Ovary (tissue), 9 donors: ENCODE measurements around the gene KCTD10. TPM values are rescaled to one million over a fixed set of nuclear protein-coding genes. Genes with fewer than 3 reads are reported as not detected.

Source experiments
- DNase-seq, 5 donors: peaks; one replicate each; pipeline ENCODE4 v3.0.0-alpha.2; 2019 to 2020
- H3K27ac ChIP-seq, 2 donors: fragments of 200-600 bp; one replicate each; pipeline versions ENCODE4 v1.5.1 to v1.8.0; 2019 to 2022
- H3K27me3 ChIP-seq: fragments of 200-600 bp; one replicate; pipeline ENCODE4 v1.8.0; 2022
- H3K36me3 ChIP-seq: fragments of 200-600 bp; sonication (generic); one replicate; pipeline ENCODE4 v1.5.1; 2019
- H3K4me1 ChIP-seq: one replicate; pipeline ENCODE4 v1.8.1; 2013; ENCODE audit warnings: mild to moderate bottlenecking, moderate library complexity; ENCODE audit not compliant: insufficient read depth
- H3K4me3 ChIP-seq: fragments of 200-600 bp; sonication (generic); one replicate; pipeline ENCODE4 v1.5.1; 2017
- H3K9me3 ChIP-seq, 2 donors: fragments of 200-600 bp in 1 of 2; sonication (generic) in 1 of 2; one replicate each; pipeline versions ENCODE4 v1.5.1 to v1.8.1; 2013 to 2019; ENCODE audit warnings: mild to moderate bottlenecking in 1 of 2, moderate library complexity in 1 of 2
- EP300 ChIP-seq: sonication (generic); formaldehyde crosslinking; IDR thresholded peaks from one replicate; pipeline ENCODE4 v1.6.1; 2017; ENCODE audit warnings: antibody characterized with exemption
- POLR2A ChIP-seq: fragments of 450-650 bp; IDR thresholded peaks from one replicate; pipeline ENCODE4 v1.6.1; 2017; ENCODE audit warnings: antibody characterized with exemption, mild to moderate bottlenecking, moderate library complexity
- WGBS, 3 donors: extraction: QIAGEN DNeasy Blood & Tissue Kit in 1 of 3; methylation state at CpG; one replicate each; pipeline versions ENCODE4 v1.1.5 to v1.1.7; 2013 to 2017; 5-methylcytosine and 5-hydroxymethylcytosine counted together
- intact Hi-C, 4 donors: fragments of 100-400 bp; cut with DNase I; formaldehyde crosslinking; loops; one replicate each; pipeline versions ENCODE4 v1.11.0 to v1.15.1; 2022 to 2023
- polyA plus RNA-seq, 2 donors: library from polyadenylated mRNA; stranded (reverse); fragments of 200-250 nt in 1 of 2; fragments of 350-450 nt in 1 of 2; fragmentation: Illumina TruSeq in 1 of 2; extraction: RNeasy Lipid Tissue Mini Kit (QIAGEN cat#74804) in 1 of 2; gene quantifications; one replicate each; pipeline ENCODE4 v1.2.3, GENCODE V29; 2013 to 2014
- total RNA-seq, 7 donors: library from RNA; depleted of rRNA in 2 of 7; stranded (reverse); fragments of >200 nt in 2 of 7; fragmentation: NEBNext Ultra II Directional in 3 of 7; extraction: Animal tissue kit (Norgen Biotek cat#: 25700) in 3 of 7; gene quantifications; one replicate each; pipeline versions ENCODE4 v1.1.0 to v1.2.4, GENCODE V29; 2016 to 2023
- TF ChIP-seq, protein P1 (sequence below), 3 donors: fragments of 450-650 bp in 2 of 3; fragments of 200-600 bp in 1 of 3; IDR thresholded peaks; one replicate each; pipeline versions ENCODE4 v1.5.1 to v1.8.0; 2016 to 2022; ENCODE audit warnings: antibody characterized with exemption in 3 of 3, mild to moderate bottlenecking in 1 of 3
- donor health status: DM: no; HTN: no; CAD: no; lungs with moderate emphysema.
- donor health status: DM: no; HTN: no; CAD: no.
- donor health status: Bipolar disorder and iron deficiency.
- donor health status: DM: yes; HTN: yes; CAD: no.
- donor health status: DM: no; HTN: no; CAD: no.
- donor health status: DM: yes; HTN: yes; CAD: no.

The KCTD10 gene
- total and polyA plus RNA-seq, 9 donors, result 21.6 to 70.6 (median 38.0) TPM

DNA sequence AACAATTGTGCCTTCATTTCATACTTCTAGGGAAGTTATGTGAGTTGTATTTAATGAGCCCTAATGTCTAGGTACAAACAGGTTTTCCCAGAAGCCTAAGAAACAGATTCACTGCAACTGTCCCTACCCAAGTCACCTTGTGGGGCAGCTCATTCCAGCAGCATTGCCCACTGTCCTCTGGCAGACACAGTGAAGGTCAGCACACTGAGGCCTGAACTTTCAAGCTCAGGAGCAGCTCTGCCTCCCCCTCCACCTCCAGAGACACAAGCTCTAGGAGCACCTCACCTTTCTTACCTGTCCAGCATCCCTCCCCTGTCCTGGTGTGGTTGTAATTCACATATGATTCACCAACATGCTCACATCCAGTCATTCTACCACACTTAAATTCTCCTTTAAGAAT is 16.0 kb upstream of the KCTD10 start:
- intact Hi-C loops, result loop anchor here in 1 of 4 donors (10.0 kb wide), 1 partner anchor 58 kb away; no protein-coding TSS in a partner anchor
- Histone ChIP-seq H3K27ac (no peak overlapping the region), H3K4me1 (no peaks in the 10 kb centered on the region), H3K9me3 (no peaks in the 10 kb centered on the region), H3K27me3 (no peaks in the 10 kb centered on the region), H3K36me3 (no peaks in the 10 kb centered on the region), H3K4me3 (no peak overlapping the region)
- TF ChIP-seq EP300 (no peak), POLR2A (no peak)
- TF ChIP-seq, protein P1, sequence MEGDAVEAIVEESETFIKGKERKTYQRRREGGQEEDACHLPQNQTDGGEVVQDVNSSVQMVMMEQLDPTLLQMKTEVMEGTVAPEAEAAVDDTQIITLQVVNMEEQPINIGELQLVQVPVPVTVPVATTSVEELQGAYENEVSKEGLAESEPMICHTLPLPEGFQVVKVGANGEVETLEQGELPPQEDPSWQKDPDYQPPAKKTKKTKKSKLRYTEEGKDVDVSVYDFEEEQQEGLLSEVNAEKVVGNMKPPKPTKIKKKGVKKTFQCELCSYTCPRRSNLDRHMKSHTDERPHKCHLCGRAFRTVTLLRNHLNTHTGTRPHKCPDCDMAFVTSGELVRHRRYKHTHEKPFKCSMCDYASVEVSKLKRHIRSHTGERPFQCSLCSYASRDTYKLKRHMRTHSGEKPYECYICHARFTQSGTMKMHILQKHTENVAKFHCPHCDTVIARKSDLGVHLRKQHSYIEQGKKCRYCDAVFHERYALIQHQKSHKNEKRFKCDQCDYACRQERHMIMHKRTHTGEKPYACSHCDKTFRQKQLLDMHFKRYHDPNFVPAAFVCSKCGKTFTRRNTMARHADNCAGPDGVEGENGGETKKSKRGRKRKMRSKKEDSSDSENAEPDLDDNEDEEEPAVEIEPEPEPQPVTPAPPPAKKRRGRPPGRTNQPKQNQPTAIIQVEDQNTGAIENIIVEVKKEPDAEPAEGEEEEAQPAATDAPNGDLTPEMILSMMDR (IDR thresholded peaks at IDR 0.05), result no peak
- no peak for DNase-seq

DNA sequence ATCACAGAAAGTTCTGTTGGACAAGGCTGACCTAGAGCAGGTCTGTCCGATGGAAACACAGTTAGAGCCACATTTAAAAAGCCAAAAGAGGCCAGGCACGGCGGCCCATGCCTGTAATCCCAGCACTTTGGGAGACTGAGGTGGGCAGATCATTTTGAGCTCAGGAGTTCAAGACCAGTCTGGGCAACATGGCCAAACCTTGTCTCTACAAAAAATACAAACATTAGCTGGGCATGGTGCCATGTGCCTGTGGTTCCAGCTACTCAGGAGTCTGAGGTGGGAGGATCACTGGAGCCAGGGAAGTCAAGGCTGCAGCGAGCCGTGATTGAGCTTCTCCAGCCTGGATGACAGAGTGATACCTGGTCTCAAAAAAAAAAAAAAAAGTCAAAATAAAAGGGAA is 15.3 kb upstream of the KCTD10 start:
- no peaks in the 10 kb centered on the region for H3K4me1 ChIP-seq
- H3K27me3 ChIP-seq, result no peaks in the 10 kb centered on the region
- 50 to 64% (median 57%) methylated on average over 5 of the region's 5 CpGs for WGBS, 3 donors
- H3K27ac ChIP-seq, result no peak overlapping the region
- H3K4me3 ChIP-seq, result no peak overlapping the region
- no peak for DNase-seq
- H3K36me3 ChIP-seq, result no peaks in the 10 kb centered on the region
- intact Hi-C loops, result loop anchor here in 1 of 4 donors (10.0 kb wide), 1 partner anchor 58 kb away; no protein-coding TSS in a partner anchor
- no peaks in the 10 kb centered on the region for H3K9me3 ChIP-seq
- TF ChIP-seq, protein P1 (IDR thresholded peaks at IDR 0.05), result no peak
- TF ChIP-seq POLR2A (no peak), EP300 (no peak)

DNA sequence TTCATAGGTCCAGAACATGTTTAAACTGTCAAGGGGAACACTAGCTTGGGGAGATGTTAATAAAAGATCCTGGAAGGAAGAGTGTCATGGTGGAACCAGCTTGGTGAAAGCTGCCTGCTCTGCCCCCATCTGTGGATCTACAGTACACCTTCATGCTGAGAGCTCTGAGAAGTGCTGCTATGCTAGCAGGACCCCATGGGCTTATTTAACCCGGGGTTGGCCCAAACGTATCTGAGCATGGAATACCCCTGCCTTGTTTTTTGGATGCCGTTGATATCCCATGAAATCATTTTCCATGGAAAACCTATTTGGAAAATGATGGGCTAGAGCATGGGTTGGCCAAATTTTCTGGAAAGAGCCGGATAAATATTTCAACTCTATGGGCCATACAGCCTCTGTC is 14.6 kb upstream of the KCTD10 start:
- intact Hi-C loops, result loop anchor here in 1 of 4 donors (10.0 kb wide), 1 partner anchor 57 kb away; no protein-coding TSS in a partner anchor
- Histone ChIP-seq H3K27me3 (no peaks in the 10 kb centered on the region), H3K4me3 (no peak overlapping the region), H3K4me1 (no peaks in the 10 kb centered on the region), H3K27ac (no peak overlapping the region), H3K36me3 (no peaks in the 10 kb centered on the region), H3K9me3 (no peaks in the 10 kb centered on the region)
- DNase-seq, result no peak
- TF ChIP-seq, protein P1 (IDR thresholded peaks at IDR 0.05), result no peak
- TF ChIP-seq EP300 (no peak), POLR2A (no peak)
- WGBS, 3 donors, result 90 to 93% (median 93%) methylated on average over 4 of the region's 4 CpGs

DNA sequence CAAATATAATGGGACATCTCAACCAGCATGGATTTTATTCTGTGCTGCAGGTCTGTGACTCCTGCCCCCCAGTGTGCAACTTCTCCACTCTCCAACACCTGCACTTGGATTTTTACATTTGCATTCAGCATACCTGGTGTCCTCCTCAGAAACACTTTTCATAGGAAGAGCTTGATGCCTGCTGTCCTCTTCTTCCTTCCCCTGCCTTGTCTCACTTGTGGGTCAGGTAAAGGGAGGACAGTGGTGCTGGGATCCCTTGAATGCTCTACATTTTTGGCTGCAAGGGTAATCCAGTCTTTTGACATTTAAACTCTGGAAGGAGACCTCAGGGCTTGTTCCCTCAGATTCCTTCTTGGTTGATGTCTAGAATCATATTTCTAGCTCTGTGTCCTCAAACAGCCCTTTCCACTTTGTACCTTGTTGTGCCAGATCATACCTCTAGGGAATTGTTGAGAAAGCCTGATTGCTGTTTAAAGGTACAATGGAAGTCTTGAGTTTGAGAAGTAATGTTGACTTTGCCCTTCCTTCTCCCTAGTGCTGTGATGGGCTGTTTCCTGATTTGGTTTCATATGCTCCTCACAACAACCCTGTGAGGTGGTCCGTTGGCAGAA is 13.0 kb upstream of the KCTD10 start:
- Histone ChIP-seq H3K9me3 (no peaks in the 10 kb centered on the region), H3K27ac (no peak overlapping the region), H3K27me3 (no peaks in the 10 kb centered on the region), H3K4me1 (no peaks in the 10 kb centered on the region), H3K36me3 (no peaks in the 10 kb centered on the region), H3K4me3 (no peak overlapping the region)
- 71 to 88% (median 85%) methylated on average over 1 of the region's 1 CpG for WGBS, 3 donors
- TF ChIP-seq POLR2A (no peak), EP300 (no peak)
- TF ChIP-seq, protein P1 (IDR thresholded peaks at IDR 0.05), result no peak
- intact Hi-C loops, result loop anchor here in 1 of 4 donors (10.0 kb wide), 1 partner anchor 55 kb away; no protein-coding TSS in a partner anchor
- DNase-seq, result no peak
